Lower lobe of right lung (tissue), 2 donors: ENCODE data around the gene DNAI1. TPM values are rescaled to one million over a fixed set of nuclear protein-coding genes. Genes with fewer than 3 reads are reported as not detected.

Experiments used
- ATAC-seq, 2 donors: fragments of 200-7000 bp; cut with Tn5 transposase; one replicate each; pipeline ENCODE4 v1.9.1; 2020 to 2022; ENCODE audit warnings: mild to moderate bottlenecking in 2 of 2, moderate library complexity in 2 of 2
- DNase-seq: peaks from one replicate; pipeline ENCODE4 v3.0.0-alpha.2; 2020
- H3K27ac ChIP-seq: fragments of 200-600 bp; one replicate; pipeline ENCODE4 v1.8.0; 2022
- H3K27me3 ChIP-seq: fragments of 200-600 bp; one replicate; pipeline ENCODE4 v1.8.0; 2022; ENCODE audit warnings: low read depth
- H3K36me3 ChIP-seq: fragments of 200-600 bp; one replicate; pipeline ENCODE4 v1.8.0; 2022; ENCODE audit warnings: mild to moderate bottlenecking
- H3K4me1 ChIP-seq: fragments of 200-600 bp; one replicate; pipeline ENCODE4 v1.8.0; 2022
- H3K4me3 ChIP-seq: fragments of 200-600 bp; one replicate; pipeline ENCODE4 v1.8.0; 2022; ENCODE audit warnings: mild to moderate bottlenecking
- H3K9me3 ChIP-seq: fragments of 200-600 bp; one replicate; pipeline ENCODE4 v1.8.0; 2022
- CTCF ChIP-seq: fragments of 200-600 bp; IDR thresholded peaks from one replicate; pipeline ENCODE4 v1.8.0; 2022; ENCODE audit warnings: antibody characterized with exemption, mild to moderate bottlenecking
- intact Hi-C: fragments of 100-400 bp; cut with DNase I; formaldehyde crosslinking; loops from one replicate; pipeline ENCODE4 v1.11.0; 2022
- total RNA-seq: library from RNA; stranded (reverse); fragmentation: NEBNext Ultra II Directional; extraction: Animal tissue kit (Norgen Biotek cat#: 25700); gene quantifications from one replicate; pipeline ENCODE4 v1.2.1, GENCODE V29; 2021
- donor health status: DM: no; HTN: yes; CAD: no; lungs with severe emphysema.

DNAI1 gene
- total RNA-seq, 1 donor from 2014 or later: 13.5 TPM

- Histone ChIP-seq H3K9me3 (no peaks in the 10 kb centered on the region), H3K4me1 (no peaks in the 10 kb centered on the region), H3K27ac (no peak overlapping the region), H3K4me3 (no peak overlapping the region), H3K36me3 (no peaks in the 10 kb centered on the region), H3K27me3 (peaks cover 34% of the 10 kb centered on the region)
- TF ChIP-seq CTCF: no peak
- ATAC-seq (no peak), DNase-seq (no peak)
- intact Hi-C loops: no loop called here
Observed at GRCh38 chr9:34570376-34570775, 111.8 kb downstream of the DNAI1 start.

Other genes starting within 250 kb of the DNAI1 start
- 1.4 TPM for gene KIF24, start 129.5 kb upstream of the DNAI1 start, total RNA-seq
- 13.5 TPM for gene NUDT2, start 129.2 kb upstream of the DNAI1 start, total RNA-seq
- 4.8 TPM for gene MYORG, start 81.9 kb upstream of the DNAI1 start, total RNA-seq
- gene FAM219A, start 235 bp upstream of the DNAI1 start, total RNA-seq: 24.5 TPM
- 0.59 TPM for gene ENHO, start 64.2 kb downstream of the DNAI1 start, total RNA-seq
- gene CNTFR, start 130.9 kb downstream of the DNAI1 start, total RNA-seq: 2.5 TPM
- gene RPP25L, start 153.3 kb downstream of the DNAI1 start, total RNA-seq: 16.5 TPM
- 72.2 TPM for gene DCTN3, start 161.7 kb downstream of the DNAI1 start, total RNA-seq
- gene ARID3C, start 170.3 kb downstream of the DNAI1 start, total RNA-seq: not detected
- gene SIGMAR1, start 179.0 kb downstream of the DNAI1 start, total RNA-seq: 35.0 TPM
- 51.3 TPM for gene GALT, start 187.9 kb downstream of the DNAI1 start, total RNA-seq
- 25.7 TPM for gene IL11RA, start 193.4 kb downstream of the DNAI1 start, total RNA-seq
- not detected for gene CCL27, start 203.9 kb downstream of the DNAI1 start, total RNA-seq
- 2.4 TPM for gene CCL19, start 232.5 kb downstream of the DNAI1 start, total RNA-seq